HG03469 (cell line): ENCODE results near the gene PNPT1.
A peak's percentile ranks its signal among the peaks of the same experiment; 100 is the strongest.
"Not testable (repeated sequence)": the region's sequence is repeated elsewhere in the genome, so short reads cannot be mapped to it uniquely, and the experiment has no call there.

ENCODE experiments used
- ATAC-seq: cut with Tn5 transposase; IDR thresholded peaks from one replicate; pipeline ENCODE4 v1.9.1; 2021; ENCODE audit warnings: mild to moderate bottlenecking, moderate library complexity, moderate number of reproducible peaks; ENCODE audit not compliant: unreplicated experiment

The PNPT1 gene

DNA sequence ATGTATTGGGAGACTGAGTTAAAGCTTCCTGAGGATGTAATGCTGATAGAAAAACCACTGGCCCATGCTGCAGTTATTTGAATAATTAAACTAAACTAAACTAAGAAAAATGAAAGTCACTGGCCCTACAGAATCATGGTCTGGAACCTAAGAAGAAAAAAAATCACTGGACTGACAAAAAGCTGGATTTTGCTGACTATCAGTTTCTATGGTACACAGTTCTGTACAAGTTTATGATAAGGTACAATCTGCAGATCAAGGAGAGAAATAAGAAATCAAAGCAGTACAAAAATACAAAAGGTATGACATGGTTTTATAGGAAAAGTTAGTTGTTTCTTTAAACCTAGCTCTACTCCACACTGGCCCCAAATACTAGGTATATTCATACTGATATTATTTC, 91.8 kb downstream of the PNPT1 start:
- no peak for ATAC-seq

- no peak for ATAC-seq
Observed at GRCh38 chr2:55598056-55598795, 95.4 kb downstream of the PNPT1 start.

- ATAC-seq = not testable (repeated sequence)
Observed at GRCh38 chr2:55596795-55597194, 96.8 kb downstream of the PNPT1 start.

DNA sequence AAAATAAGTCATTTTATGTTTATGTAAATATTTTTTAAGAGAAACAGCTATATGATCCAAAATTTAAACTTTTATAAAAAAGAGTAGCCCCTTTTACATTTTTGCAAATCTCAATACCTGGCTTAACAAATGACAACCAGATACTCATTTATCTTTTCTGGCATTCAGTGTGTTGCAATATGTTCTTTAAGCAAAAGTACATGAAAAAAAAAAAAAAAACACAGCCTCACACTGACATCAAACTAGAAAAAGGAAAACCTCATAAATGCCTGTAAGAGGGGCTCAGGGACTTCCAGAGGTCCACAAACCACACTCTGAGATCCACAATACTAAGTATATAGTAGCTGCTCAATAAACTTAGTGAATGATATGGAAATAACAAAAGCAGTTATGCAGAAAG, 98.1 kb downstream of the PNPT1 start:
- no peak for ATAC-seq

DNA sequence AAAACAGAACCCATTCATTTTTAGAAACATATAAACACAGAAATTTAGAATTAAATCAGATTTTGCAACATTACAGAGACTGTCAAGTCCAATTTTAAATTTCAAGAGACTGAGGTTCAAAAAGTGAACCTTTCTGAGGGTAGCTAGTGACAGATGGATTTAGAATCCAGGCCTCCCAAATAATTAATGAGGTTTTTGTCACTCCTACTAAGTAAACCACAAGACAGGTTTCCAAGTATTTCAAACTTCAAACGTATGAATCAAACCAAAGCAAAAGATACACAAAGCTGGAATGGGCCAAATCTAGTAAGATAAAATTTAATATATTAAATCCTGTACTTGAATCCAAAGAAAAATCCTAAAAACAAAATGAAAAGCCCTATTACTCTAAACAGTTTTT, 101.5 kb downstream of the PNPT1 start:
- no peak for ATAC-seq

DNA sequence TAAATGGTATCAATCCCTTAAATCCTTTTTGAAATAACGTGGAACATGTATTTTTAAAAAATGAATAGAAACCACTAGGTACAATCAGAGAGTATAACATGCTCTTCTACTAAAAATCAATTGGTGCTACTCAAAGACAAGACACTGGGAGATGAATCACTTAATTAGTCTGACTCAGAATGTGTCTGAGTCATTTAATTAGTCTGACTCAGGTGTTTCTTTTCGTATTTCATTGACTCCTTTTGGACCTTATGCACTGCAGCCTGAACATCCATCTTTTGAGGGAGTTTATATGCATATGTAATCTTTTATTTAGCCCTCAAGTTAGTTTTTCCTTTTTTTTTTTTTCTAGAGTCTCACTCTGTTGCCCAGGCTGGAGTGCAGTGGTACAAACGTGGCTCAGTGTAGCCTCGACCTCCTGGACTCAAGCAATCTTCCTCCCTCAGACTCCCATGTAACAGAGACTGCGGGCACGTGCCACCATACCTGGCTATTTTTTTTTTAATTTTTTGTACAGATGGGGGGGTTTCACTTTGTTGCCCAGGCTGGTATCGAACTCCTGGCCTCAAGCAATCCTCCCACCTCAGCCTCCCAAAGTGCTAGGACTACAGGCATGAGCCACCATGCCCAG, 102.7 kb downstream of the PNPT1 start:
- ATAC-seq = peak; percentile 72

DNA sequence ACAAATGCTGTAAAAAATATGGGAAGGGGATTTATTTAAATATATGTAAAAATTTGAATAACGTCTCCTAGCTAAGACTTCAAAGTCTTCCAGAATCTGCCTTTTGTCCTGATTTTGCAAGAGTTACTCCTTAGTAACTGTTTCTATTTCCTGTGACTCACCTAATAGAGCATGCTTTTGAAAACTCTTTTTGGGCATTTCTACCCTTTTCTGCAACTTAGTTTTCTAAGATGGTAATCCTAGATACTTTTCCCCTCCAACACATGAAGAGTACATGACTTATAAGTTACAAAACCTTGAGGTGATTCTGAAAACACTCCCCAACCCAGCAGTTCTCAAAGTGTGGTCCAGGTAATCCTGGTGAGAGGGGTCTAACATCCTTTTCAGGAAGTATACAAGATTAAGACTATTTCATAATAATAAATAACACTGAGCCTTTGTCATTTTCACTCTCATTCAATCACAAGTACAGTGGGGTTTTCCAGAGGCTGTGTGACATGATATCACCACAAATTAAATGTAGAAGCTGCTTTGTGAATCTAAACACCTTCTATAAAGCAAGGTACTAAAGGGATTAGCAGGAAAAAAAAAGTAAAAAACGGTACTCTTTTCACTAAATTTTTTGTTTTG, 108.1 kb downstream of the PNPT1 start:
- ATAC-seq = no peak
